B cell (primary cell): ENCODE data around the gene ANXA4. TPM values are rescaled to one million over a fixed set of nuclear protein-coding genes. Genes with fewer than 3 reads are reported as not detected.

Source experiments
- ATAC-seq: fragments of 200-7000 bp; cut with Tn5 transposase; one replicate; pipeline ENCODE4 v1.10.0; 2021; ENCODE audit warnings: low read depth, mild to moderate bottlenecking, moderate number of reproducible peaks, moderate library complexity
- CTCF ChIA-PET: fragments of 350-600 bp; sonication (Branson Sonifier 250); formaldehyde crosslinking; loops from one replicate; lab custom pipeline; 2021; ENCODE audit warnings: antibody characterized with exemption, inconsistent platforms; lab: Charles Lee
- POLR2A ChIA-PET: fragments of 350-600 bp; sonication (Branson Sonifier 250); formaldehyde crosslinking; loops from one replicate; lab custom pipeline; 2021; ENCODE audit warnings: antibody characterized with exemption; lab: Charles Lee
- DNase-seq: peaks from one replicate; pipeline ENCODE4 v3.0.0; 2013
- H2AFZ ChIP-seq: 2 replicates; pipeline ENCODE4 v1.6.1; 2012; ENCODE audit warnings: mild to moderate bottlenecking, low read depth, low read length; ENCODE audit not compliant: insufficient read depth, poor library complexity, severe bottlenecking
- H3K27ac ChIP-seq, 2 donors: 1 replicate in 1 of 2; 2 replicates in 1 of 2; pipeline ENCODE4 v1.5.1; 2012 to 2013; ENCODE audit warnings: low read length in 2 of 2, mild to moderate bottlenecking in 2 of 2, moderate library complexity in 1 of 2
- H3K27me3 ChIP-seq, 4 experiments: fragments of 200-600 bp in 1 of 4; sonication (generic) in 1 of 4; replicated peaks in 1 of 4; 1 replicate in 2 of 4; 2 replicates in 2 of 4; pipeline versions ENCODE4 v1.6.1 to v1.7.0; 2013 to 2016; ENCODE audit warnings: low read length in 3 of 4, mild to moderate bottlenecking in 2 of 4, mixed read lengths in 1 of 4, moderate library complexity in 1 of 4; ENCODE audit not compliant: insufficient read depth in 4 of 4, control insufficient read depth in 3 of 4; ENCODE audit errors: control extremely low read depth in 1 of 4
- H3K36me3 ChIP-seq, 2 experiments: replicated peaks in 1 of 2; 1 replicate in 1 of 2; 2 replicates in 1 of 2; pipeline versions ENCODE4 v1.6.1 to v1.7.1; 2013; ENCODE audit warnings: low read length in 1 of 2; ENCODE audit not compliant: insufficient read depth in 2 of 2, control insufficient read depth in 1 of 2; ENCODE audit errors: control extremely low read depth in 1 of 2, extremely low read depth in 1 of 2
- H3K4me1 ChIP-seq, 2 donors: fragments of 200-600 bp in 1 of 2; sonication (generic) in 1 of 2; 1 replicate in 1 of 2; 2 replicates in 1 of 2; pipeline versions ENCODE4 v1.5.1 to v1.6.1; 2013 to 2017; ENCODE audit warnings: low read length in 2 of 2; ENCODE audit not compliant: control insufficient read depth in 2 of 2, insufficient read depth in 2 of 2
- H3K4me2 ChIP-seq: replicated peaks from 2 replicates; pipeline ENCODE3; 2012; ENCODE audit warnings: mild to moderate bottlenecking, low read depth, low read length; ENCODE audit not compliant: poor library complexity, severe bottlenecking
- H3K4me3 ChIP-seq, 5 experiments: fragments of 200-600 bp in 1 of 5; sonication (generic) in 1 of 5; 1 replicate in 3 of 5; 2 replicates in 2 of 5; pipeline versions ENCODE4 v1.5.1 to v1.7.0; 2011 to 2016; ENCODE audit warnings: low read length in 4 of 5, mild to moderate bottlenecking in 4 of 5, low read depth in 2 of 5, control low read depth in 1 of 5, moderate library complexity in 1 of 5; ENCODE audit not compliant: insufficient read depth in 1 of 5; ENCODE audit errors: control extremely low read depth in 1 of 5, extremely low read depth in 1 of 5
- H3K79me2 ChIP-seq: fragments of 200-600 bp; sonication (generic); one replicate; pipeline ENCODE4 v1.6.0; 2016; ENCODE audit warnings: low read length; ENCODE audit not compliant: control insufficient read depth, insufficient read depth
- H3K9ac ChIP-seq: fragments of 200-600 bp; sonication (generic); 2 replicates; pipeline ENCODE4 v1.6.1; 2017; ENCODE audit warnings: mild to moderate bottlenecking, low read length, moderate library complexity
- H3K9me3 ChIP-seq, 3 donors: one replicate each; pipeline versions ENCODE4 v1.6.1 to v1.7.1; 2013; ENCODE audit warnings: low read length in 2 of 3; ENCODE audit not compliant: control insufficient read depth in 2 of 3, insufficient read depth in 1 of 3; ENCODE audit errors: control extremely low read depth in 1 of 3
- H4K20me1 ChIP-seq: 2 replicates; pipeline ENCODE4 v1.6.0; 2012; ENCODE audit warnings: mild to moderate bottlenecking, low read length; ENCODE audit not compliant: insufficient read depth, control insufficient read depth, poor library complexity, severe bottlenecking
- H3K27ac Mint-ChIP-seq: one replicate; pipeline ENCODE4 v1.8.0; 2021; ENCODE audit warnings: mixed read lengths
- H3K27me3 Mint-ChIP-seq: one replicate; pipeline ENCODE4 v1.8.0; 2021; ENCODE audit warnings: mixed read lengths
- H3K4me1 Mint-ChIP-seq: one replicate; pipeline ENCODE4 v1.8.0; 2021; ENCODE audit warnings: mixed read lengths
- H3K4me3 Mint-ChIP-seq: one replicate; pipeline ENCODE4 v1.8.0; 2021; ENCODE audit warnings: mixed read lengths
- H3K9me3 Mint-ChIP-seq: one replicate; pipeline ENCODE4 v1.8.0; 2022; ENCODE audit warnings: mixed read lengths; ENCODE audit not compliant: insufficient read depth
- CTCF ChIP-seq: fragments of 200-600 bp; IDR thresholded peaks from one replicate; pipeline ENCODE4 v1.8.0; 2022; ENCODE audit warnings: antibody characterized with exemption, mild to moderate bottlenecking
- EZH2 ChIP-seq: IDR thresholded peaks from 2 replicates; pipeline ENCODE4 v1.6.1; 2012; ENCODE audit warnings: borderline replicate concordance, low read depth, mild to moderate bottlenecking, moderate library complexity, low read length; ENCODE audit not compliant: insufficient read depth, poor library complexity, severe bottlenecking
- WGBS: methylation state at CpG from one replicate; pipeline ENCODE4 v1.1.5; 2013; ENCODE audit warnings: missing lambda C conversion rate; ENCODE audit not compliant: insufficient coverage; 5-methylcytosine and 5-hydroxymethylcytosine counted together
- intact Hi-C: fragments of 100-400 bp; cut with micrococcal nuclease; formaldehyde crosslinking; loops from one replicate; pipeline ENCODE4 v1.10.0; 2022
- polyA plus RNA-seq: library from polyadenylated mRNA; depleted of rRNA; stranded (reverse); fragments of >200 nt; gene quantifications from 2 replicates; pipeline ENCODE4 v1.2.3, GENCODE V29; 2012
- total RNA-seq, 2 donors: library from RNA; stranded (reverse); fragments of 120-200 nt in 1 of 2; gene quantifications; 1 replicate in 1 of 2; 2 replicates in 1 of 2; pipeline versions ENCODE4 v1.2.3 to v1.2.4, GENCODE V29; 2013 to 2022

The ANXA4 gene
- total and polyA plus RNA-seq, 2 donors (not counting 1 experiment from before 2014, with no cell fraction given) = 28.4 to 61.7 TPM

GRCh38 chr2:69721022-69721421 is 20.9 kb upstream of the ANXA4 start:
- H3K9me3 Mint-ChIP-seq = no peaks in the 10 kb centered on the region
- ATAC-seq (no peak), DNase-seq (no peak)
- H4K20me1 ChIP-seq = no peaks in the 10 kb centered on the region
- peaks cover 7% of the 10 kb centered on the region for H3K4me1 Mint-ChIP-seq
- H3K36me3 ChIP-seq = no peaks in the 10 kb centered on the region
- peaks cover 3 to 7% of the 10 kb centered on the region in 2 donors for H3K4me1 ChIP-seq
- H3K27ac ChIP-seq = no peak overlapping the region
- H2AFZ ChIP-seq = no peak overlapping the region
- peaks cover 17% of the 10 kb centered on the region for H3K27me3 Mint-ChIP-seq
- CTCF ChIA-PET = interaction anchor here (0.7 to 8.1 kb wide), 4 partner anchors 82 to 157 kb away, joined by 3 to 55 read pairs (median 3); no protein-coding TSS in a partner anchor
- no peak overlapping the region for H3K4me3 ChIP-seq
- H3K4me3 Mint-ChIP-seq = no peak overlapping the region
- intact Hi-C loops = loop anchor here (5.0 kb wide), 1 partner anchor 581 kb away; the partner anchor contains the start of gene FAM136A
- H3K9me3 ChIP-seq = no peaks in the 10 kb centered on the region
- H3K4me2 ChIP-seq = no peak overlapping the region
- H3K9ac ChIP-seq = no peak overlapping the region
- H3K27me3 ChIP-seq = peaks cover 0 to 15% (median 1%) of the 10 kb centered on the region in 4 experiments
- H3K79me2 ChIP-seq = no peaks in the 10 kb centered on the region
- POLR2A ChIA-PET = no interaction called here
- no peak overlapping the region for H3K27ac Mint-ChIP-seq
- TF ChIP-seq EZH2 (no peak), CTCF (no peak)
- 94% methylated on average over 4 of the region's 4 CpGs for WGBS

- H3K27me3 ChIP-seq = no peaks in the 10 kb centered on the region
- no peak overlapping the region for H2AFZ ChIP-seq
- no peaks in the 10 kb centered on the region for H3K9me3 Mint-ChIP-seq
- 89% methylated on average over 8 of the region's 14 CpGs for WGBS
- H3K27ac ChIP-seq = no peak overlapping the region
- no peak overlapping the region for H3K9ac ChIP-seq
- peaks cover 3 to 7% of the 10 kb centered on the region in 2 donors for H3K4me1 ChIP-seq
- no peak overlapping the region for H3K4me3 ChIP-seq
- no peaks in the 10 kb centered on the region for H3K36me3 ChIP-seq
- no peaks in the 10 kb centered on the region for H3K79me2 ChIP-seq
- H3K4me3 Mint-ChIP-seq = no peak overlapping the region
- intact Hi-C loops = loop anchor here (1.0 to 5.0 kb wide), 3 partner anchors 94 to 579 kb away; partner anchors contain the start of gene FAM136A
- peaks cover 6% of the 10 kb centered on the region for H3K27me3 Mint-ChIP-seq
- no peak overlapping the region for H3K4me2 ChIP-seq
- no peak for TF ChIP-seq CTCF
- no peak for TF ChIP-seq EZH2
- no peak overlapping the region for H3K27ac Mint-ChIP-seq
- H4K20me1 ChIP-seq = no peaks in the 10 kb centered on the region
- H3K4me1 Mint-ChIP-seq = peaks cover 7% of the 10 kb centered on the region
- DNase-seq (no peak), ATAC-seq (no peak)
- ChIA-PET POLR2A (no interaction called here), CTCF (interaction anchor here (0.6 to 5.8 kb wide), 28 partner anchors 7 to 579 kb away, joined by 3 to 440 read pairs (median 6); partner anchors contain the start of gene ANXA4)
- no peaks in the 10 kb centered on the region for H3K9me3 ChIP-seq
Measured at GRCh38 chr2:69723791-69724190, 18.1 kb upstream of the ANXA4 start.
